Transverse colon (tissue), 4 donors: Measurements from ENCODE around the gene KCNT2. TPM values are rescaled to one million over a fixed set of nuclear protein-coding genes. Genes with fewer than 3 reads are reported as not detected.

Source experiments
- DNase-seq: peaks from one replicate; pipeline ENCODE4 v3.0.0-alpha.2; 2019
- H3K27ac ChIP-seq, 4 donors: fragments of 200-600 bp; sonication (generic); 2 replicates each; pipeline ENCODE4 v1.5.1; 2016 to 2018; ENCODE audit warnings: inconsistent platforms in 4 of 4
- H3K27me3 ChIP-seq: fragments of 200-600 bp; sonication (generic); 2 replicates; pipeline ENCODE4 v1.5.1; 2017; ENCODE audit warnings: inconsistent platforms
- H3K36me3 ChIP-seq, 4 donors: fragments of 200-600 bp; sonication (generic); 2 replicates each; pipeline ENCODE4 v1.5.1; 2017 to 2019; ENCODE audit warnings: inconsistent platforms in 4 of 4
- H3K4me1 ChIP-seq, 4 donors: fragments of 200-600 bp; sonication (generic); 2 replicates each; pipeline ENCODE4 v1.5.1; 2017 to 2020; ENCODE audit warnings: inconsistent platforms in 4 of 4
- H3K4me3 ChIP-seq, 4 donors: fragments of 200-600 bp; sonication (generic); 1 replicate in 1 of 4; 2 replicates in 3 of 4; pipeline versions ENCODE4 v1.5.1 to v1.6.1; 2017 to 2019; ENCODE audit warnings: inconsistent platforms in 4 of 4
- H3K9me3 ChIP-seq, 2 donors: fragments of 200-600 bp; sonication (generic); 2 replicates each; pipeline ENCODE4 v1.5.1; 2017 to 2019; ENCODE audit warnings: inconsistent platforms in 2 of 2
- EP300 ChIP-seq: sonication (generic); formaldehyde crosslinking; IDR thresholded peaks from one replicate; pipeline ENCODE4 v1.6.1; 2017; ENCODE audit warnings: antibody characterized with exemption, low read depth
- POLR2A ChIP-seq: fragments of 450-650 bp; IDR thresholded peaks from one replicate; pipeline ENCODE4 v1.6.1; 2016; ENCODE audit warnings: antibody characterized with exemption, mild to moderate bottlenecking, moderate library complexity
- POLR2AphosphoS5 ChIP-seq, 3 donors: sonication (generic); formaldehyde crosslinking; IDR thresholded peaks; one replicate each; pipeline ENCODE4 v1.6.1; 2016; ENCODE audit warnings: antibody characterized with exemption in 3 of 3
- WGBS, 2 donors: methylation state at CpG; one replicate each; pipeline ENCODE4 v1.1.5; 2018; ENCODE audit warnings: low coverage in 1 of 2; 5-methylcytosine and 5-hydroxymethylcytosine counted together
- in situ Hi-C, 4 donors: fragments of 200-750 bp; cut with MboI; loops; one replicate each; pipeline versions ENCODE4 v1.15.0 to v1.15.1; 2017; ENCODE audit warnings: low sequenced_read_pairs in 3 of 4, low pct_ligation_motif_present in 1 of 4, low pct_unique_long_range_greater_than_20kb in 1 of 4
- intact Hi-C: fragments of 100-400 bp; cut with DNase I; formaldehyde crosslinking; loops from one replicate; pipeline ENCODE4 v1.15.1; 2023; ENCODE audit warnings: low total_unique reads
- total RNA-seq, 4 donors: library from RNA; depleted of rRNA; stranded (reverse); fragments of >200 nt; gene quantifications; one replicate each; pipeline ENCODE4 v1.1.0, GENCODE V29; 2016
- TF ChIP-seq, protein P1 (sequence below), 5 experiments: fragments of 200-600 bp in 3 of 5; fragments of 450-650 bp in 2 of 5; sonication (generic) in 3 of 5; IDR thresholded peaks; 1 replicate in 2 of 5; 2 replicates in 3 of 5; pipeline ENCODE4 v1.5.1; 2016 to 2017; ENCODE audit warnings: antibody characterized with exemption in 5 of 5, inconsistent platforms in 3 of 5, mild to moderate bottlenecking in 2 of 5, moderate library complexity in 1 of 5

KCNT2 gene
- total RNA-seq, 4 donors from 2014 or later = 0.80 to 1.7 (median 0.96) TPM; not detected in 1

DNA sequence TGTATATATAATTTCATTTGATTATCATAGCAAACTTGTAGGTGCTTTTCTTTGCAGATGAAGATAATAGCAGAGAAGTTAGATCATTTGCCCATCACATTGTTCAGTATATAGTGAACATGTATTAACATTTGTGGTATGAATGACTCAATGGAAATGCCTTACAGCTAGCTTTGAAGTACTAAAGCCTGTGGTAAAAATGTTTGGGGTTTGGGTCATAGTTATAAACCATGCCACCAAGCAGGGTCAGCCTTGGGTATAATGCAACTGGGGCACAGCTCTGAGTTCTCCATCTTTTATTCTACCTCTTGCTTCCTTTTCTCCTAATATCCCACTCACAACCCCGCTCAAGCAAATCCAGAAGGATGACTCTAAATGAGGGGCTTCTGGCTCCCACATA is 141.6 kb downstream of the KCNT2 start:
- no peaks in the 10 kb centered on the region for H3K27me3 ChIP-seq
- intact Hi-C loops (no loop called here), in situ Hi-C loops (no loop called here)
- no peaks in the 10 kb centered on the region for H3K36me3 ChIP-seq
- DNase-seq = no peak
- H3K27ac ChIP-seq = no peak overlapping the region
- no peaks in the 10 kb centered on the region for H3K4me1 ChIP-seq
- TF ChIP-seq, protein P1, sequence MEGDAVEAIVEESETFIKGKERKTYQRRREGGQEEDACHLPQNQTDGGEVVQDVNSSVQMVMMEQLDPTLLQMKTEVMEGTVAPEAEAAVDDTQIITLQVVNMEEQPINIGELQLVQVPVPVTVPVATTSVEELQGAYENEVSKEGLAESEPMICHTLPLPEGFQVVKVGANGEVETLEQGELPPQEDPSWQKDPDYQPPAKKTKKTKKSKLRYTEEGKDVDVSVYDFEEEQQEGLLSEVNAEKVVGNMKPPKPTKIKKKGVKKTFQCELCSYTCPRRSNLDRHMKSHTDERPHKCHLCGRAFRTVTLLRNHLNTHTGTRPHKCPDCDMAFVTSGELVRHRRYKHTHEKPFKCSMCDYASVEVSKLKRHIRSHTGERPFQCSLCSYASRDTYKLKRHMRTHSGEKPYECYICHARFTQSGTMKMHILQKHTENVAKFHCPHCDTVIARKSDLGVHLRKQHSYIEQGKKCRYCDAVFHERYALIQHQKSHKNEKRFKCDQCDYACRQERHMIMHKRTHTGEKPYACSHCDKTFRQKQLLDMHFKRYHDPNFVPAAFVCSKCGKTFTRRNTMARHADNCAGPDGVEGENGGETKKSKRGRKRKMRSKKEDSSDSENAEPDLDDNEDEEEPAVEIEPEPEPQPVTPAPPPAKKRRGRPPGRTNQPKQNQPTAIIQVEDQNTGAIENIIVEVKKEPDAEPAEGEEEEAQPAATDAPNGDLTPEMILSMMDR (IDR thresholded peaks at IDR 0.05) = no peak
- TF ChIP-seq POLR2A (no peak), POLR2AphosphoS5 (IDR thresholded peaks at IDR 0.05) (no peak), EP300 (no peak)
- no peaks in the 10 kb centered on the region for H3K9me3 ChIP-seq
- no peak overlapping the region for H3K4me3 ChIP-seq
- 69% methylated on average over 1 of the region's 1 CpG; no CpG with 5 or more reads in 1 of the 2 donors for WGBS, 2 donors

DNA sequence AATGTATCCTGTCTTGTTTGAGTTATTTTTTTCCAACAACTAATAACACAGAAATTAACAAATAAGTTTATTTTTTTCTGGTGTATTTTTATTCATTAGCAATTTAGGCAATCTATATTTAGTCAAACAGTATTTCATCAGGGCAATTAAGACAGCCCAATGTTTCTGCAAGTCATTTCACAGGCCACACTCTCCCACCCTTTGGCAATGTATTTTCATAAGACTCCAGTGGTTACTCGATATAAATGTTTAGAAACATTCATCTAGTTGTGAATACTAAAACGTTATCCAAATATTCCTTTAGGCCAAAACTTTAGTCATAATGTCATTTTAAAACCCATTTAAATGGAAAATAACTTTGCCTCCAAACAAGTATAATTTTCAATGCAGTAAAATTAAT is 142.1 kb downstream of the KCNT2 start:
- no peak for DNase-seq
- Histone ChIP-seq H3K9me3 (no peaks in the 10 kb centered on the region), H3K4me3 (no peak overlapping the region), H3K4me1 (no peaks in the 10 kb centered on the region), H3K27me3 (no peaks in the 10 kb centered on the region), H3K36me3 (no peaks in the 10 kb centered on the region), H3K27ac (no peak overlapping the region)
- TF ChIP-seq POLR2A (no peak), EP300 (no peak)
- WGBS, 2 donors = 38 to 54% methylated on average over 2 of the region's 2 CpGs
- in situ Hi-C loops (no loop called here), intact Hi-C loops (no loop called here)

DNA sequence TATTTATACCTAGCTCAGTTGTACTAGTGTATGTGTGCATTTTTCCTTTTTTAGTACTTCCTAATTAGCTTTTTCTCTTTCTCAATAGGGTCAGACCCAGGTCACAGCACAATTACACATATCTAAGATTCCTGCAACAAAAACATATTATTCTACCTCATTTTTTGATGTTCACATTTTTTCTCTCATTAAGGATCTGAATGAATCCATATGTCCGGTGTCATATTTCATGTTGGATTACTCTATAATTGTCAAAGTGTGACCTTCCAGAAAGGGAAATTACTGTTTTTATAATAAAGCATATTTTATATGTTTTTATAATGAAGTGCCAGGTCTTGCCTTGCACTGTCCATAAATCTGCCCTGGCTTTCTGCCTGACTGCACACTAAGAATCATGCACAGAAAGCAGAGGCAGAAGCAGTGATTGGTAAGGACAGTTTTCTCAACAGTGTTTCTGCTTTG is 143.7 kb downstream of the KCNT2 start:
- H3K4me1 ChIP-seq = no peaks in the 10 kb centered on the region
- H3K27me3 ChIP-seq = no peaks in the 10 kb centered on the region
- no peak for TF ChIP-seq EP300
- TF ChIP-seq POLR2AphosphoS5 (IDR thresholded peaks at IDR 0.05) = no peak
- no peak for TF ChIP-seq POLR2A
- TF ChIP-seq, protein P1 (IDR thresholded peaks at IDR 0.05) = no peak
- H3K36me3 ChIP-seq = no peaks in the 10 kb centered on the region
- no peaks in the 10 kb centered on the region for H3K9me3 ChIP-seq
- DNase-seq = no peak
- no peak overlapping the region for H3K27ac ChIP-seq
- no peak overlapping the region for H3K4me3 ChIP-seq
- in situ Hi-C loops (no loop called here), intact Hi-C loops (no loop called here)
- WGBS, 2 donors = 75 to 80% methylated on average over 1 of the region's 1 CpG

DNA sequence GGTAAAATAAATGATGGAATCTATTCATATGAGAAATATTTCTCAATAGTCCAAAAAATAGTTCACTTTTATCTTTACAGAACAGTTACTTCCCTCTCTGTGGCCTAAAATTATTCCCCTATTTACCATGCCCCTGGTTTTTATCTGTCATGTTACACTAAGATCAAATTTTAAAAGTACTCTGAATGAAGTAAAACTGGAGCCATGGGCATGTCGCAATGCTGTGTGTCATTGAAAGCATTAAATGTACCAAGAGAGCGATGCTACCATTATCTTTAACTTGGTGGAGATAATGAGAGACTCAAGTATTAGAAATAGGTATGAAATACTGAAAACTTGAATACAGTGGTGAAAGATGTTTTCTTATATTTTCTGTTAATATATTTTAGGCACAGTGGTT is 146.2 kb downstream of the KCNT2 start:
- intact Hi-C loops (no loop called here), in situ Hi-C loops (no loop called here)
- no peaks in the 10 kb centered on the region for H3K27me3 ChIP-seq
- H3K4me1 ChIP-seq = no peaks in the 10 kb centered on the region
- DNase-seq = no peak
- no peaks in the 10 kb centered on the region for H3K36me3 ChIP-seq
- TF ChIP-seq, protein P1 (IDR thresholded peaks at IDR 0.05) = no peak
- TF ChIP-seq POLR2AphosphoS5 (IDR thresholded peaks at IDR 0.05) (no peak), POLR2A (no peak), EP300 (no peak)
- WGBS, 2 donors = 87 to 90% methylated on average over 2 of the region's 2 CpGs
- H3K27ac ChIP-seq = no peak overlapping the region
- no peaks in the 10 kb centered on the region for H3K9me3 ChIP-seq
- no peak overlapping the region for H3K4me3 ChIP-seq

DNA sequence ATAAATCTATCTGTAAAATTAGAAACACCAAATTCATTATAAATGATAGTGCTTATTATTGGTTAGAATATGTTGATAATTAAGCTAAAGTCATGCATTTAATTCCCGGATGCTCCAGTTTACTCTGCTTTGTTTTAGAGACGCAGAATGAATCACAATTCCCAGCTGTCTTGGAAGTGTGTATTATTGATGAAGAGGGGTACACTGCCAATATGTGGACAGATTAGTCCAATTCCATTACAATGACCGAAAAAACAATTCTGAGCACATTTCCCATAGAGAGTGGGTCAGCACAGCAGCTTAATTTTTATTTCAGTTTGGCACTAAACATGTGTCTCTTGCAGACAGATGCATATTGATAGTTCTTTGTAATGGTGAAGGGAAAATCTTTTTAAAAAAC is 146.7 kb downstream of the KCNT2 start:
- TF ChIP-seq, protein P1 (IDR thresholded peaks at IDR 0.05) = no peak
- no peak for TF ChIP-seq POLR2AphosphoS5 (IDR thresholded peaks at IDR 0.05)
- no peak for TF ChIP-seq POLR2A
- no peak for TF ChIP-seq EP300
- intact Hi-C loops = no loop called here
- no peaks in the 10 kb centered on the region for H3K36me3 ChIP-seq
- H3K27ac ChIP-seq = no peak overlapping the region
- no peak for DNase-seq
- in situ Hi-C loops = no loop called here
- H3K4me1 ChIP-seq = no peaks in the 10 kb centered on the region
- no peaks in the 10 kb centered on the region for H3K9me3 ChIP-seq
- H3K4me3 ChIP-seq = no peak overlapping the region
- H3K27me3 ChIP-seq = no peaks in the 10 kb centered on the region
- 64 to 79% methylated on average over 3 of the region's 3 CpGs for WGBS, 2 donors
